HepG2 (cell line): ENCODE results near the gene IL32. TPM values are rescaled to one million over a fixed set of nuclear protein-coding genes. Genes with fewer than 3 reads are reported as not detected.

Experiments
- ATF5 ChIP-seq: sonication (generic); formaldehyde crosslinking; IDR thresholded peaks from 2 replicates; pipeline ENCODE4 v1.4.0; 2020; ENCODE audit warnings: mild to moderate bottlenecking, low read depth, missing genetic modification reagents
- CBX2 ChIP-seq, 2 experiments: fragments of 200-600 bp in 1 of 2; sonication (generic); formaldehyde crosslinking in 1 of 2; IDR thresholded peaks; 2 replicates each; pipeline versions ENCODE4 v1.7.0 to v1.8.1; 2018 to 2022; ENCODE audit warnings: low read depth in 2 of 2, low read length in 1 of 2, mild to moderate bottlenecking in 1 of 2, missing genetic modification reagents in 1 of 2
- FOSL1 ChIP-seq: sonication (generic); formaldehyde crosslinking; IDR thresholded peaks from 2 replicates; pipeline ENCODE4 v1.9.0; 2021; ENCODE audit warnings: missing genetic modification reagents, borderline replicate concordance
- HOXA5 ChIP-seq: sonication (generic); formaldehyde crosslinking; IDR thresholded peaks from 2 replicates; pipeline ENCODE4 v1.4.0; 2020; ENCODE audit warnings: missing genetic modification reagents
- ISL2 ChIP-seq: sonication (generic); formaldehyde crosslinking; IDR thresholded peaks from 2 replicates; pipeline ENCODE4 v1.5.0; 2020; ENCODE audit warnings: missing genetic modification reagents
- MXD4 ChIP-seq: IDR thresholded peaks from 2 replicates; pipeline ENCODE4 v1.6.1; 2016; ENCODE audit warnings: mild to moderate bottlenecking, missing biosample characterization, missing genetic modification reagents
- MYPOP ChIP-seq: sonication (generic); formaldehyde crosslinking; IDR thresholded peaks from 2 replicates; pipeline ENCODE4 v1.8.1; 2023; ENCODE audit warnings: mild to moderate bottlenecking, moderate library complexity, missing genetic modification reagents
- NFRKB ChIP-seq: fragments of 450-650 bp; IDR thresholded peaks from 2 replicates; pipeline ENCODE4 v1.6.1; 2017
- SMAD1 ChIP-seq: sonication (generic); formaldehyde crosslinking; IDR thresholded peaks from 2 replicates; pipeline ENCODE4 v1.4.0; 2020; ENCODE audit warnings: missing genetic modification reagents, low read depth, mild to moderate bottlenecking, borderline replicate concordance
- SMARCE1 ChIP-seq: fragments of 450-650 bp; IDR thresholded peaks from 2 replicates; pipeline ENCODE4 v1.6.1; 2017; ENCODE audit warnings: borderline replicate concordance
- TCF7L2 ChIP-seq: IDR thresholded peaks from 2 replicates; pipeline ENCODE4 v1.6.1; 2011; ENCODE audit warnings: mild to moderate bottlenecking, low read depth, low read length, moderate library complexity
- ZFP36L1 ChIP-seq: sonication (generic); formaldehyde crosslinking; IDR thresholded peaks from 2 replicates; pipeline ENCODE4 v1.8.0; 2022; ENCODE audit warnings: mild to moderate bottlenecking, missing genetic modification reagents, moderate library complexity
- ZNF780A ChIP-seq: sonication (generic); formaldehyde crosslinking; IDR thresholded peaks from 2 replicates; pipeline ENCODE4 v1.8.0; 2022; ENCODE audit warnings: mild to moderate bottlenecking, missing genetic modification reagents, moderate library complexity
- polyA plus RNA-seq, 8 experiments: library from polyadenylated mRNA; depleted of rRNA in 3 of 8; stranded (reverse) in 7 of 8; unstranded in 1 of 8; fragments of >200 nt; fragmentation: Illumina TruSeq in 4 of 8; extraction: Trizol in 4 of 8; gene quantifications; 2 replicates each; pipeline versions ENCODE4 v1.2.1 to v1.2.3, GENCODE V29; 2011 to 2016; ENCODE audit warnings: low read depth in 4 of 8, missing spikeins in 1 of 8, mixed read lengths in 1 of 8; ENCODE audit not compliant: insufficient read depth in 1 of 8
- total RNA-seq, 5 experiments: library from RNA; depleted of rRNA; stranded (reverse); fragments of >200 nt; fragmentation: Illumina TruSeq; extraction: Trizol; gene quantifications; 2 replicates each; pipeline ENCODE4 v1.2.3, GENCODE V29; 2016; ENCODE audit warnings: low read depth in 1 of 5
- TF ChIP-seq, protein P1 (sequence below): sonication (generic); formaldehyde crosslinking; IDR thresholded peaks from 2 replicates; pipeline ENCODE4 v1.4.0; 2020; ENCODE audit warnings: mild to moderate bottlenecking, missing genetic modification reagents
- TF ChIP-seq, protein P2 (sequence below): sonication (generic); formaldehyde crosslinking; IDR thresholded peaks from 2 replicates; pipeline ENCODE4 v1.5.0; 2020; ENCODE audit warnings: missing genetic modification reagents
- TF ChIP-seq, protein P3 (sequence below): sonication (generic); formaldehyde crosslinking; IDR thresholded peaks from 2 replicates; pipeline ENCODE4 v1.5.0; 2020; ENCODE audit warnings: missing genetic modification reagents
- TF ChIP-seq, protein P4 (sequence below): sonication (generic); formaldehyde crosslinking; IDR thresholded peaks from 2 replicates; pipeline ENCODE4 v1.4.0; 2020; ENCODE audit warnings: mild to moderate bottlenecking, low read depth, missing genetic modification reagents

The IL32 gene
- total and polyA plus RNA-seq, 2 of the 13 experiments (the other 11 are each of a cell fraction or from before 2014, with no cell fraction given), result 115 to 165 TPM

GRCh38 chr16:3106205-3106928 lies 40.9 kb downstream of the IL32 start (continued):
- TF ChIP-seq, protein P1, sequence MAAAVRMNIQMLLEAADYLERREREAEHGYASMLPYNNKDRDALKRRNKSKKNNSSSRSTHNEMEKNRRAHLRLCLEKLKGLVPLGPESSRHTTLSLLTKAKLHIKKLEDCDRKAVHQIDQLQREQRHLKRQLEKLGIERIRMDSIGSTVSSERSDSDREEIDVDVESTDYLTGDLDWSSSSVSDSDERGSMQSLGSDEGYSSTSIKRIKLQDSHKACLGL (CRISPR knock-in tag), result peak; percentile 68
- no peak for TF ChIP-seq NFRKB
- TF ChIP-seq ZFP36L1 (CRISPR knock-in tag), result no peak; the same call in 1 of the 2 replicates
- 0 out of 2 replicates have a peak, but pooled peaks have one; percentile 8 for TF ChIP-seq HOXA5 (CRISPR knock-in tag)
- TF ChIP-seq SMARCE1, result no peak
- no peak for TF ChIP-seq FOSL1 (CRISPR knock-in tag)
- TF ChIP-seq MYPOP, result no peak
- TF ChIP-seq, protein P2, sequence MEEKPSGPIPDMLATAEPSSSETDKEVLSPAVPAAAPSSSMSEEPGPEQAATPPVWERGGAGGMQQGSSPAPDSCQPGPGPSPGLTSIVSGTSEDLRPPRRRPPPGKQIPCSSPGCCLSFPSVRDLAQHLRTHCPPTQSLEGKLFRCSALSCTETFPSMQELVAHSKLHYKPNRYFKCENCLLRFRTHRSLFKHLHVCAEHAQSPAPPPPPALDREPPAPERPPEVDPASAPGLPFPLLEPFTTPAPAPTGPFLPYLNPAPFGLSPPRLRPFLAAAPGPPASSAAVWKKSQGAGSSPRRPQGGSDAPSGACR (CRISPR knock-in tag), result 0 out of 2 replicates have a peak, but pooled peaks have one; percentile 19
- no peak for TF ChIP-seq ZNF780A (CRISPR knock-in tag)
- TF ChIP-seq ATF5 (CRISPR knock-in tag), result no peak
- TF ChIP-seq ISL2, result peak; percentile 55; the same call in 1 of the 2 replicates
- TF ChIP-seq, protein P3, sequence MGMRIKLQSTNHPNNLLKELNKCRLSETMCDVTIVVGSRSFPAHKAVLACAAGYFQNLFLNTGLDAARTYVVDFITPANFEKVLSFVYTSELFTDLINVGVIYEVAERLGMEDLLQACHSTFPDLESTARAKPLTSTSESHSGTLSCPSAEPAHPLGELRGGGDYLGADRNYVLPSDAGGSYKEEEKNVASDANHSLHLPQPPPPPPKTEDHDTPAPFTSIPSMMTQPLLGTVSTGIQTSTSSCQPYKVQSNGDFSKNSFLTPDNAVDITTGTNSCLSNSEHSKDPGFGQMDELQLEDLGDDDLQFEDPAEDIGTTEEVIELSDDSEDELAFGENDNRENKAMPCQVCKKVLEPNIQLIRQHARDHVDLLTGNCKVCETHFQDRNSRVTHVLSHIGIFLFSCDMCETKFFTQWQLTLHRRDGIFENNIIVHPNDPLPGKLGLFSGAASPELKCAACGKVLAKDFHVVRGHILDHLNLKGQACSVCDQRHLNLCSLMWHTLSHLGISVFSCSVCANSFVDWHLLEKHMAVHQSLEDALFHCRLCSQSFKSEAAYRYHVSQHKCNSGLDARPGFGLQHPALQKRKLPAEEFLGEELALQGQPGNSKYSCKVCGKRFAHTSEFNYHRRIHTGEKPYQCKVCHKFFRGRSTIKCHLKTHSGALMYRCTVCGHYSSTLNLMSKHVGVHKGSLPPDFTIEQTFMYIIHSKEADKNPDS, result no peak
- TF ChIP-seq SMAD1, result no peak
- TF ChIP-seq CBX2 (IDR thresholded peaks at IDR 0.05; ENCODE audit: low read depth, low read length), result no peak
- TF ChIP-seq CBX2 (CRISPR knock-in tag; IDR thresholded peaks at IDR 0.05; ENCODE audit: low read depth), result no peak
- TF ChIP-seq, protein P4, sequence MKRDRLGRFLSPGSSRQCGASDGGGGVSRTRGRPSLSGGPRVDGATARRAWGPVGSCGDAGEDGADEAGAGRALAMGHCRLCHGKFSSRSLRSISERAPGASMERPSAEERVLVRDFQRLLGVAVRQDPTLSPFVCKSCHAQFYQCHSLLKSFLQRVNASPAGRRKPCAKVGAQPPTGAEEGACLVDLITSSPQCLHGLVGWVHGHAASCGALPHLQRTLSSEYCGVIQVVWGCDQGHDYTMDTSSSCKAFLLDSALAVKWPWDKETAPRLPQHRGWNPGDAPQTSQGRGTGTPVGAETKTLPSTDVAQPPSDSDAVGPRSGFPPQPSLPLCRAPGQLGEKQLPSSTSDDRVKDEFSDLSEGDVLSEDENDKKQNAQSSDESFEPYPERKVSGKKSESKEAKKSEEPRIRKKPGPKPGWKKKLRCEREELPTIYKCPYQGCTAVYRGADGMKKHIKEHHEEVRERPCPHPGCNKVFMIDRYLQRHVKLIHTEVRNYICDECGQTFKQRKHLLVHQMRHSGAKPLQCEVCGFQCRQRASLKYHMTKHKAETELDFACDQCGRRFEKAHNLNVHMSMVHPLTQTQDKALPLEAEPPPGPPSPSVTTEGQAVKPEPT (CRISPR knock-in tag), result no peak
- TF ChIP-seq MXD4, result peak; percentile 20; the same call in 1 of the 2 replicates
- no peak for TF ChIP-seq TCF7L2
